Fibroblast of lung (primary cell): ENCODE data around the gene DIPK1B.

ENCODE experiments used
- CTCF ChIP-seq, 2 donors: IDR thresholded peaks in 1 of 2; conservative IDR thresholded peaks in 1 of 2; 1 replicate in 1 of 2; 2 replicates in 1 of 2; pipeline ENCODE4 v1.5.1; 2011 to 2012; ENCODE audit warnings: low read length in 2 of 2, control low read depth in 1 of 2, inconsistent platforms in 1 of 2, low read depth in 1 of 2, mild to moderate bottlenecking in 1 of 2
- EZH2 ChIP-seq: IDR thresholded peaks from 2 replicates; pipeline ENCODE4 v1.5.1; 2012; ENCODE audit warnings: low read length, control low read depth, mild to moderate bottlenecking; ENCODE audit errors: missing control alignments

- no peak for TF ChIP-seq EZH2
- no peak for TF ChIP-seq CTCF (conservative IDR thresholded peaks at IDR 0.05 in 1 of 2, IDR thresholded peaks at IDR 0.05 in 1 of 2; ENCODE audit: low read depth in 1 of 2, low read length in 2 of 2)
Observed at GRCh38 chr9:136690104-136690805, 22.1 kb upstream of the DIPK1B start.
